Activated CD8-positive, alpha-beta memory T cell treated with anti-CD3 and anti-CD28 coated beads for 1 hour (primary cell): ENCODE data around the gene GFER.
"Not testable (repeated sequence)": the region's sequence is repeated elsewhere in the genome, so short reads cannot be mapped to it uniquely, and the experiment has no call there.

Experiments used
- DNase-seq, 2 donors: peaks; one replicate each; pipeline ENCODE4 v3.0.0-alpha.2; 2020; ENCODE audit warnings: low read depth in 1 of 2; ENCODE audit errors: extremely low read depth in 1 of 2

GFER gene

DNA sequence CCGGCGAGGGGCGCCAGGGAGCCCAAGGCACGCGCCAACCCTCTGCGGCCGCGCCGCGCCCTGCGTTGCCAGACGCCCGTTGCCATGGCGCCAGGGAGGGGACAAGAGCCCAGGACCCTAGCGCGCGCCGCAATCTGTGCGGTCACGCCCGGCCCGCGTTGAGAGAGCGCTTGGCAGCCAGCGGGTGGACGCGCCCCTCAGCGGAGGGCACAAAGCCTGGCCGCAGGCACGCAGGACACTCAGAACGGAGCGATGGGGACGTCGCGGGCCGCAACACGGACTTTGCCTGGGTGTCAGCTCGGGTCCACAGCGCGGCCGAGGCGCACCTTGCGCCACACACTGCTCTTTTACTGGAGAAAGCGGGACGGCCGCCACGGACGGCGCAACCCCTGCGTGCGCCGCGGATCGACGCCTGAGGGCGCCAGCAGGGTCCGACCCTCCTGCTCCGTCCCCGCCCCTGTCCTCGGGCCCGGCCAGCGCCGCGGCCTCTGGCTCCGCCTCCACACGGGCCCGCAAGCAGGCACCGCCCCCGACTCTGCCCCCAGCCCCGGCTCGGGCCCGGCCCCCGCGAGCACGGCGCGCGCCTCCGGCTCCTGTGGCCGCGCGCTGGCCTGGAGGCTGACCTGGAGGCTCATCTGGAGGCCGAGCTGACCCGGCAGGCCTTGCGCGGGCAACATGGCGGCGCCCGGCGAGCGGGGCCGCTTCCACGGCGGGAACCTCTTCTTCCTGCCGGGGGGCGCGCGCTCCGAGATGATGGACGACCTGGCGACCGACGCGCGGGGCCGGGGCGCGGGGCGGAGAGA, at the start of gene GFER:
Gene GFER (plus strand): TSS at position 650 of the 803 bp plus-strand sequence. CDS start 26 bp downstream, at position 676.
- peak in 1 of 2 donors; percentile 51 for DNase-seq

DNA sequence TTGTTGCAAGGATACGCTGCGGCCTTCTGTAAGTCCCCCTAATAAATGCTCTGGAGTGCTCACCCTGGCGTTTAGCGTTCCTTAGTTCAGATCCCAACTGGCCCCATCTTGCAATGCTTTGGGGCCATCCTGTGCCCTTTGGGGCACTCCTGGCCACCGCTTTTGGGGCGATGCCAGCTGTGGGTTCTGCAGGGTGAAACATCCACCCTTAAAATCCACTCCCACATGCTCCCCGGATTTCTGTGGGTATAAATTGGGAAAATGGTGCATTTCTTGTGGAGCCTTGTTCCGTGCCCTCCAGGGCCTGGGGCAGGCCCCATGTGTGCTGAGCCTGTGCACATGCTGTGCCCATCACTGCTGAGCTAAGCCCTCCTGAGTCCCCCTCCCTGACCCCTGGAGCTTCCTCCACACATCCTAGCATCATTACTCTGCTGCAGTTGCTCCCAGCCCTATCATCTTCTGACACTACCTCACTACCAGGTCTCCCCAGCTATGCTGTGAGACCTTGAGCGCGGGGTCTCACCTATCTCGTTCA, 47.0 kb upstream of the GFER start:
- DNase-seq = no peak

GRCh38 chr16:1938316-1938715, 45.7 kb upstream of the GFER start:
- DNase-seq = no peak

DNA sequence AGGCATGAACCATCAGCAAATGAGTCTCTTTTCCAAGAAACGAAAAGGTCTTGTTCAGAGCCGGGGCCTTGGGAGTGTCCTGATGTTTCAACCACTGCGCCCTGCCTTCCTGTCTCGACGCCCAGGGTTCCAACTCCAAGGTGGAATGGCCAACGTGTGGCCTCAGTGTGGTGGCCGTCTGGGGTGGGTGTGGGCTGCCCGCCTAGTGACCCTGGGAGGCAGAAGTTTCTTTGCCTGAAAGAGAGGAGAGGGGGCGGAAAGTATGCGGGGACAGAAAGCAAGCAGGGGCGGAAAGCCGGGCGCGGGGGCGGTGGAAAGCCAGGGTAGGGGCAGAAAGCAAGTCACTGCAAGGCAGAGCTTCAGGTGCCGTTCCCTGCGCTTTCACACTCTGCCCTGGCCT, 45.1 kb upstream of the GFER start:
- DNase-seq = no peak

- DNase-seq = not testable (repeated sequence)
Measured at GRCh38 chr16:1939833-1940232, 44.2 kb upstream of the GFER start.

DNA sequence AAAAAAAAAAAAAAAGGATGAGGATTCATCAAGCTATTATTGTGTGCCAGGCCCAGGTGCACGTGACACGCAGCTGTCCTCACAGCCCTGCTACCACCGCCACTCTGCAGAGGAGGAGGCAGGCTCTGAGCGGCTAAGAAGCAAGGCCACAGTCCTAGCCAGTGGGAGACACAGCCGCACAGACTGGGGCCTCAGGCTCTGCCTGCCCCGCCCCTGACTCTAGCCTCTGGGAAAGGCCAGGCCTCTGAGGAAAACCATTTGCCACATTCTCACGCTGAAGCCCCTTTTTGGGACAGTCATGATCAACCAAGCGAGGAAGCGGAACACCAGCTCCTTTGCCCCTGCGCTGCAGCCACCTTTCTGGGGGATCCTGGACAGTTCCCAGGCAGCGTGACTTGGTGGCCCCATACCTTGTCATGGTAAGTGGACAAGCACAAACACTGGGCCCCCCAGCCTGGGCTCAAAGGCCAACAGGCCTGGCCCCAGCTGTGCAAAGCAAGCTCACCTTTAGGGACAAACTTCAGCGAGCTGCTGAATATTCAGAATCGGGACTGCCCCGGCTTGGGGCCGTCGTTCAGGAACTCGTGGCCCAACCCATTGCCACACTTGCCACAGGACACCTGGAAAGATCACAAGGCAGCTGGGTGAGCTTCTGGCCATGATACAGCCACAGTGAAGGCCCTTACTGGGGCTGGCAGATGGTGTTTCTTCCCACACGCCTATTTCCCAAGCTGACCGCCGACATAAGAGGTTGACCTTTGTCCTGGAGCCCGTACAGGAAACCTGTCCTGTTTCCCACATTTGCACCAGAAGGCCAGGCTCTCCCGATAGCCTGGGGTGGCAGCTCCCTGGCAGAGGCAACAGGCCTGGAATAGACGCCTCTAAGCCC, 43.5 kb upstream of the GFER start:
- DNase-seq = no peak

DNA sequence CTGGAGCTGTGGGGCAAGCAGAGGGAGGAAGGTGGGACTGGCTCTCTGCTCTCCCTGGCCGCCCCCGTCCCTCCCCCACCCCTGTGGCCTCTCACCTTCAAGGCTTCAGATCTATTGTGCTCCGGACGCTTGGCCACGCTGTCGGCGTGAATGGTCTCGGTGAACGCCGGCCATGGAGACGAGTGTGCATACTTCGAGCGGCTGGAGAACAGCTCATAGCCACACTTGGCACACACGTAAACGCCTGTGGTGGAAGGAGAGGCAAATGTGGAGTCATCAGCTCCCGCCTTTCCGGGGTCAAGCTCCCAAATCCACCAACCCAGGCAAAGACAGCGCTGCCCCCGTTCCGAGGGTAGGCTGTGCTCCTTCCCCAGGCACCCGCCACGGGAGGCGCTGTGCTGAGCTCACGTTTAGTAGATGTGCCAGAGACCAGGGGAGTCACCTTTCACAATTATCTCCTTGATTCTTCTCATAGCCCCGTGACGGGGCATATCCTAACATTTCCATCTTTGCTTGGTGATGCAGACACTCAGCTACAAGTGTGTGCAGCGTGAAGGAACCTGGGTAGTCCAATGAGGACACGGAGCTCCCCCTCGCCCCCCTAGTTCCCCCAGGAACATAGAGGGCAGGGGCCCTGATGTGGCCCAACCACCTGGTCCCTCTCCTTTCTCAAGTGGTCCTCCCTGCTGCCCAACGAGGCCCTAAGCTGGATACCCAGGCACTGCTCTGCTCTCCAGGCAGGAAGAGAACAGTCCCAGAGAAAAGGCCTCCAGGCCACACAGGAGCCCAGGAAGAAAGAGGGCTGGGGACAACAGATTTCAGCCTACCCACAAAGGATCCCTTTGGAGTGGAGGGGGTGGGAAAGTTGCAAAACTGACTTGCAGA, 42.6 kb upstream of the GFER start:
- DNase-seq = no peak

GRCh38 chr16:1942047-1942809, 41.8 kb upstream of the GFER start:
- DNase-seq = no peak

DNA sequence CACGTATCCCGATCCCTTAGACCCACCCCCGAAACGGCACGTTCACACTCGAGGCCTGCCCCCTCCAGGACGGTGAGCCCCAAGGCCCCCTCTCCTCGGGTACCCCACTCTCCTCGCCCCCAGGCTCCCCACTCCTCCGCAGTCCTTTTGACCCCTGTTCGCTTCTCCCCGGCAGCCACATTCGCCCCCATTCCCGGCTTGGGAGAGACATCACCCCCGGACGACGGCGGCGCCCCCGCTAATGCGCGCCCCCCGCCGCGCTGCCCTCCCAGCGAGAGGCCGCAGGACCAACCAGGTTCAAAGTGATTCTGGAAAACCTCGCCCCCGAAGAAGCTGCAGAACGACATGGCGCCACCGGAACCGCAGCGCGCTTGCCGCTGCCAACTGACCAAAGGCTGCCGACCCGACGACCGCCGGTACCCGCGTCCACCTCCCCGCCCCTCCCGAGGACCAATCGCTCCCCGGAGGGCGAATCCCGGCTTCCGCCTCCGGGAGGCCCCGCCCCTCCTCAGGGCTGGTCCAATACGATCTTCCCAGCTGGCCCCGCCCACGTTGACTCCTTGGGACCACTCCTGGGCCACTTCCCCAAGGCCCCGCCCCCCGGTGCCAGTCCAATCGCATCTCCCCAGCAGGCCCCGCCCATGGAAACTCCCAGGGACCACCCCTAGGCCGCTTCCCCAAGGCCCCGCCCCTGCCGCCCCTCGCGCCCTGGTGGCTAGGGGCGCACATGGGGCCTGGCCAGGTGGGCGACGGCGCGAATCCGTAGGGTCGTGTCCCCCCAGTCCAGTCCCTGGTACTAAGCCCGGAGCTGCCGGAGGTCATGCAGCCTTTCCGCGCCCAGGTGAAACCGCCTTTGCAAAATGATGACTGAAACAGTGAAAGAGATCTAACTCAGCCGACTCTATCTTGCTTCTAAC, 40.9 kb upstream of the GFER start, which contains the start of gene MSRB1:
Gene MSRB1 (minus strand): TSS at position 390 of the 917 bp plus-strand sequence. CDS start 43 bp downstream, at position 347.
- peak; percentile 98 to 99 for DNase-seq

GRCh38 chr16:1944612-1945199, 39.3 kb upstream of the GFER start:
- DNase-seq = no peak

DNA sequence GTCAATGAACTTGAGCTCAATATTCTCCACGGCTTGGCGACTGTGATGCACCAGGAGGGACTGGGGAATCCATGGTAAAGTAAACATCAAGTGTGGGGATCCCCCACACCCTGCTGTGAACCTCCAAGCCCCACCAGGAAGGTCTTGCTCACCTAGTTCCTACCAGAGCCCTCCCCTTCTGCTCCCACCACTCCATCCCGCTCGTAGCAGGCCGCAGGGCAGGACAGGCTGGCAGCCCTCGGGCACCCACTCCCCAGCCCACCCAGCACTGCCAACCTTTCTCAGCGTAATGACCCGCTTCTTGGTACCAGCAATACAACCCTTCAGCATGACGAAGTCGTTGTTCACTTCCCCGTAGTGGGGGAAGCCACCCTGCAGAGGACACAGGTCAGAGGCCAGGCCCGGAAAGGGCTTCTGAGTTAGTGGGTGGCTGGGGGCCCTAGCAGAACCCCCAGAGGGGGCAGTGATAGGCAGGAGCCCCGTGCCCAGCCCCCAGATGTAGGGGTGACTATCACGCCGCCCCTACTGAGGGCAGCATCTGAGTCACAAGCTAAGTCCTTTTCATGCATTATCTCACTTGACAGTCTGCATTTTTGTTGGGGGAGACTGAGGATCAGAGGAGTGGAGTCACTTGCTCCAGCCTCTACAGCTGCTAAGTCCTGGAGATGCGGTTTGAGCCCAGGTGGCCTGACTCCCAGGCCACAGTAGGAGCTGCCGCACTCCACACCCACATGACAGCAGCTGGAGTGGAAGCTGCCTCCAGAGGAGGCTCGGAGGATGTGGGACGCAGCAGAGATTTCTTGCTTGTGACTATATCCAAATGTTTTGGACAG, 38.2 kb upstream of the GFER start:
- no peak for DNase-seq

DNA sequence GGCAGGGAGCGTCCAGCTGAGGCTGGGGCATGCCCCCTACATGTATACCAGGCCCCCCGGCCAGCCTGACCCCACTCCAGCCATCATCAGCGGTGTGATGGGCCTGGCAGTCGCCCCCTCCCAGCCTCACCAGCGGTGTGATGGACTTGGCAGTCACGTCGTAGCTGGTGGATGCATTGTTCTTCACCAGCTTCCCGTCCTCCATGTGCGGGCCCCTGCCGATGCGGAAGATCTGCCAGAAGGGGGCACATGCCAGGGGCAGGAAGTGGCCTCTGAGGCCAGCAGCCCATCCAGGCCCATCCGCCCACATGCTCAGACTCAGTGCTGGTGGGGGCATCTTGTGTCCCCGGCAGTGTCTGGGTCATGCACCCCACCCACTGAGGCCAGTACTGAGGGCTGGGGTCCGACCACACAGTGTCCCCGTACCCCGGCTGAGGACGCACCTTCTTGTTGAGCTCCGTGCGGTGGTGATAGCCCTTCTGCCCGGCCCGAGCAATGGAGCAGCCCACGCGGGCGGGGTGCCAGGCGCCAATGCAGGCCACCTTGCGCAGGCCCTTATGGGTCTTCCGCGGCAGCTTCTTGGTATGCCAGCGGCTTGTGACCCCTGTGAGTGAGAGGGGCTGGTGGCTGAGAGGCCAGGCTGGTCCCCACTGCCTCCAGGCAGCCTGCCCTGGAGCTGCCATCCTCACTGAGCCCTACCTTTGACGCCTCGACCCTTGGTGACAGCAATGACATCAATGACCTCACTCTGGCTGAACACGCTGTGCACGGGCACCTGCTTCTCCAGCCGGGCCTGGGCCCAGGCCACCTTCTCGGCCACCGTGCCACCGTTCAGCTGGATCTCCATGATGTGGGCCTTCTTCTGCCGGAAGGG, 37.3 kb upstream of the GFER start:
- no peak for DNase-seq

DNA sequence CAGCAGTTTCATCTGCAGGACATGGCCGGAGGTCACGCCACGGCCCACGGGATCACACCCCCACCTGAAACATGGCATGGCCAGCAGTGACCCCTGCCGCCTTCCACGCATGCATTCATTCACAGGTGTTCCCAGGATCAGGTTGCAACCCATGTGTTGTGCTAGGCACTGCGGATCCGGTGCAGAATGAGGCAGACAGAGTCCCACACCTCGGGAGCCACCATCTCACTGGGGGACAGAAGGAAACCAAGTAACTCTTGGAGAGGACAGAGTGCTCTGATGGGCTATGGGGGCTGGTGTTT, 36.7 kb upstream of the GFER start:
- no peak for DNase-seq

DNA sequence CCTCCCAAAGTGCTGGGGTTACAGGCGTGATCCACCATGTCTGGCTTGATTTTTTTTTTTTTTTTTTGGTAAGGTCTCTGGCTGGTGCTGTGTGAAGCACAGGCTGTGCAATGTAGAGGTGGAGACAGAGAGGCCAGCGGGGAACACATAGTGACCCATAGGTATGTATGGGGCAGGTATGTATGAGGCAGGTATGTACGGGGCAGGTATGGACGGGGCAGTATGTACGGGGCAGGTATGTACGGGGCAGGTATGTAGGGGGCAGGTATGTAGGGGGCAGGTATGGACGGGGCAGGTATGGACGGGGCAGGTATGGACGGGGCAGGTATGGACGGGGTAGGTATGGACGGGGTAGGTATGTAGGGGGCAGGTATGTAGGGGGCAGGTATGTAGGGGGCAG, 34.5 kb upstream of the GFER start:
- DNase-seq = no peak

DNA sequence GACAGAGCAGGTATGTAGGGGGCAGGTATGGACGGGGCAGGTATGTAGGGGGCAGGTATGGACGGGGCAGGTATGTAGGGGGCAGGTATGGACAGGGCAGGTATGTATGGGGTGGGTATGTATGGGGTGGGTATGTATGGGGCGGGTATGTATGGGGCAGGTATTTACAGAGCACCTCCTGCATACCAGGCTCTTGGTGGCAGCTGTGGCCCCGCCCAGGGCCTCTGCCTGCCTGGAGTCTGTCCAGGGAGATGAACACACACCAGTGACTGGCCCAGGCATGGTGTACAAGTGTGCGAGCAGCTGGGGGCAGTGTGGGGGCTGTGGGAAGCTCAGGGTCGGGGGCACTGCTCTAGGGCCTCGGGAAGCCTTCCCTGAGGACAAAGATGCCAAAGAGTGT, 33.9 kb upstream of the GFER start:
- no peak for DNase-seq

DNA sequence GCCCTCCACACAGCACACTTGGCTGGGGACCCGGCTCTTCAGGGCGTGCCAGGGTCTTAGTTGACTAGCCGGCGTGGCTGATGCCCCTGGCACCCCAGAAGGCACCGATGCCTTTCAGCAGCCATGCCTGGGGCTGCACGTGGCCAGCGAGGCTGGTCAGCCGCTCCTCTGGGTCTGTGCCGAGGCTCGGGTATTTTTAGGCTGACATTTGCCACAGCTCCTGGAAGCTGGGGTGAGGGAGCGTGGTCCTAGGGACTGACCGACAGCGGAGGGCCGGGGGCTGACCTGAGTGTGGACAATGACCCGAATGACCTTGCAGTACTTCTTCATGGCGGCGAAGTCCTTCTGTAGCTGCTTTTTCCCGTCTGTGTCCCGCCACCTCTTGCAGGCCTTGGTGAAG, 33.4 kb upstream of the GFER start:
- no peak for DNase-seq

- DNase-seq = no peak
Measured at GRCh38 chr16:1953734-1954133, 30.3 kb upstream of the GFER start.
